Hematopoietic multipotent progenitor cell treated with erythropoietin and hydrocortisone succinate and interleukin-3 and kit ligand, for 15 days (in vitro differentiated cells): ENCODE results near the gene LIN52.

ENCODE experiments used
- DNase-seq: peaks from one replicate; pipeline ENCODE4 v3.0.0-alpha.2; 2015; ENCODE audit warnings: low spot score

LIN52 gene

GRCh38 chr14:74237441-74237840 lies 152.7 kb downstream of the LIN52 start:
- DNase-seq: no peak

GRCh38 chr14:74238974-74239847 lies 154.5 kb downstream of the LIN52 start, which contains the start of gene VSX2:
VSX2 (plus strand) TSS chr14:74239449; CDS start chr14:74239562, 113 bp downstream.
- no peak for DNase-seq

GRCh38 chr14:74239848-74240793 lies 155.4 kb downstream of the LIN52 start:
- no peak for DNase-seq

- no peak for DNase-seq
Observed at GRCh38 chr14:74240794-74241651, 156.3 kb downstream of the LIN52 start.

- DNase-seq: no peak
Observed at GRCh38 chr14:74241652-74242017, 156.9 kb downstream of the LIN52 start.

GRCh38 chr14:74242021-74242779 lies 157.4 kb downstream of the LIN52 start:
- DNase-seq: no peak

- no peak for DNase-seq
Observed at GRCh38 chr14:74242780-74243042, 158.0 kb downstream of the LIN52 start.

- DNase-seq: no peak
Observed at GRCh38 chr14:74243051-74243450, 158.3 kb downstream of the LIN52 start.

- no peak for DNase-seq
Observed at GRCh38 chr14:74244115-74244514, 159.4 kb downstream of the LIN52 start.

GRCh38 chr14:74245292-74245691 lies 160.5 kb downstream of the LIN52 start:
- no peak for DNase-seq

GRCh38 chr14:74246542-74246941 lies 161.8 kb downstream of the LIN52 start:
- no peak for DNase-seq

GRCh38 chr14:74248017-74248416 lies 163.3 kb downstream of the LIN52 start:
- no peak for DNase-seq

- no peak for DNase-seq
Observed at GRCh38 chr14:74249433-74250375, 164.9 kb downstream of the LIN52 start.
